GM23338 (cell line): ENCODE data around the gene UVRAG.
"Not testable (repeated sequence)": the region's sequence is repeated elsewhere in the genome, so short reads cannot be mapped to it uniquely, and the experiment has no call there.

Source experiments
- CREB1 ChIP-seq: fragments of 250-450 bp; sonication (Bioruptor Pico); IDR thresholded peaks from 2 replicates; pipeline ENCODE4 v1.5.0; 2020; ENCODE audit warnings: low read depth, mild to moderate bottlenecking, moderate library complexity
- CTCF ChIP-seq, 2 experiments: fragments of 200-600 bp in 1 of 2; sonication (generic) in 1 of 2; conservative IDR thresholded peaks; 2 replicates each; pipeline versions ENCODE4 v1.5.1 to v1.6.1; 2016 to 2017; ENCODE audit warnings: antibody characterized with exemption in 2 of 2, low read depth in 2 of 2, mild to moderate bottlenecking in 2 of 2, moderate library complexity in 1 of 2
- EZH2phosphoT487 ChIP-seq: fragments of 200-600 bp; sonication (generic); IDR thresholded peaks from one replicate; pipeline ENCODE4 v1.8.1; 2018; ENCODE audit warnings: antibody characterized with exemption; ENCODE audit not compliant: unreplicated experiment

GRCh38 chr11:75979479-75980027, 164.5 kb downstream of the UVRAG start:
- not testable (repeated sequence) for TF ChIP-seq EZH2phosphoT487; CTCF (conservative IDR thresholded peaks at IDR 0.05; ENCODE audit: low read depth in 2 of 2); CREB1
